Measurements from ENCODE around the gene NPSR1. TPM values are rescaled to one million over a fixed set of nuclear protein-coding genes. Genes with fewer than 3 reads are reported as not detected.
A peak's percentile ranks its signal among the peaks of the same experiment; 100 is the strongest.

NPSR1 gene
- total and polyA plus RNA-seq, 4 donors, result not detected

DNA sequence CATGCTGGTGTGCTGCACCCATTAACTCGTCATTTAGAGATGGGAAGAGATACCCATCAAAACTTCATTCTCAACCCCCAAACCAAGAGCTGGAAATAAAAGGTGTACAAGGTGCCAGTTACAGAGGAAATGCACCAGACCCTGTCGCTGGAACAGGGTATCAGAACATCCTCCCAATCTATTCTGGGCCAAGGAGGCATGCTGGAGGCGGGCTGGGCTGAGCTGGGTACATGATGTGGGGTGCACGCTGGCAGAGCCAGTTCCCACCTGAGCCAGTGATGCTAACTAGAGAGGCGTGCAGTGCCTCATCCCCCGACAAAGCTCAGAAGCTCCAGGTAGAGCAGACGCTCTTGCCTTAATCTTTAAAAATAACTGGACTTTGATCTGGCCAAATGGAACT is 70.1 kb downstream of the NPSR1 start:
- Histone ChIP-seq H3K4me1 (ENCODE audit: control insufficient read depth in 1 of 2, insufficient read depth in 2 of 2, low read length in 2 of 2) (no peaks in the 10 kb centered on the region), H3K4me3 (ENCODE audit: low read length in 2 of 2) (no peak overlapping the region), H3K27ac (ENCODE audit: low read depth in 1 of 2, low read length in 2 of 2) (no peak overlapping the region), H3K36me3 (ENCODE audit: control insufficient read depth in 1 of 2, insufficient read depth in 2 of 2, low read length in 1 of 2) (no peaks in the 10 kb centered on the region), H3K27me3 (ENCODE audit: control insufficient read depth in 1 of 2, insufficient read depth in 2 of 2, low read length in 1 of 2) (no peaks in the 10 kb centered on the region), H3K9me3 (ENCODE audit: control insufficient read depth, low read length) (no peaks in the 10 kb centered on the region)
- WGBS, 2 donors, result 82 to 83% methylated on average over 7 of the region's 7 CpGs
- intact Hi-C loops (cut with DNase I), result no loop called here
- ATAC-seq (ENCODE audit: low FRiP score), result no peak
- no peak for DNase-seq

DNA sequence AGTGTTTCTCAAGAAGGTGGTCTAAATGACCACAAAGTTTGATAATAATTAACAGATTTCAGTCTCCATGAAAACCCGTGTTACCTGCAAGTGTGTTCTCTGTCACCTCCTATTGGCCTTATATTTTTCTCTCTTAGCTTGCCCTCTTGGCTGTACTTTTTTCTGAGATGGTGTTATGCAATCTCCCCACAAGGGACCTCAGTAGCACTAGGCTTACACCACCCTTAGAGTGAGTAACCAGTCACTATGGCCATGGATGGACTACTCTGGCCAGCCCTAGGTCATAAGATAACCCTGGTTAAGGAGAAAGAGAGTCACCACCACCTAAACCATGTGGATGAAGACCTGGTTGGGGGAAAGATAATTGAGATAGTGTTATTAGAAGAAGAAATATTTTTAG is 76.8 kb downstream of the NPSR1 start:
- WGBS, 2 donors, result 89 to 100% methylated on average over 1 of the region's 1 CpG
- ATAC-seq (ENCODE audit: low FRiP score) (no peak), DNase-seq (no peak)
- Histone ChIP-seq H3K4me3 (ENCODE audit: low read length in 2 of 2) (no peak overlapping the region), H3K27me3 (ENCODE audit: control insufficient read depth in 1 of 2, insufficient read depth in 2 of 2, low read length in 1 of 2) (no peaks in the 10 kb centered on the region), H3K27ac (ENCODE audit: low read depth in 1 of 2, low read length in 2 of 2) (no peak overlapping the region), H3K36me3 (ENCODE audit: control insufficient read depth in 1 of 2, insufficient read depth in 2 of 2, low read length in 1 of 2) (no peaks in the 10 kb centered on the region), H3K9me3 (ENCODE audit: control insufficient read depth, low read length) (no peaks in the 10 kb centered on the region), H3K4me1 (ENCODE audit: control insufficient read depth in 1 of 2, insufficient read depth in 2 of 2, low read length in 2 of 2) (no peaks in the 10 kb centered on the region)
- intact Hi-C loops (cut with DNase I), result no loop called here

DNA sequence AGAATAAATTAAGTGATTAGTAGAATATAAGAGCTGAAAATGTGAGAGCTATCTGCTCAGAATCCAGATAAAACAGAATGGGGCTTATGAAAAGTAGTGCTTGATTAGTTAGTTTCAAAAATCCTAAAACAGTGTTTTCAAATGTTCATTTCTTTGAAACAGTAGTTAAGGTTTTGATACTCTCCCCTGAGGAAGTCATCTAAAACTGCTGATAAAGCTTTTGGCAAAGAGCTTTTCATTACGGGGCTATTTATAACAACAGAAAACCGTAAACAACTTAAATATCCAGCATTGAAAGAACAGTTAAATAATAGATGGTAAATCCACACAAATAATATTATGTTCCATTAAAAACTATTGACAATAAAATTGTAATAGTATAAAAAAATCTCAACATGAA is 77.5 kb downstream of the NPSR1 start:
- intact Hi-C loops (cut with DNase I), result no loop called here

DNA sequence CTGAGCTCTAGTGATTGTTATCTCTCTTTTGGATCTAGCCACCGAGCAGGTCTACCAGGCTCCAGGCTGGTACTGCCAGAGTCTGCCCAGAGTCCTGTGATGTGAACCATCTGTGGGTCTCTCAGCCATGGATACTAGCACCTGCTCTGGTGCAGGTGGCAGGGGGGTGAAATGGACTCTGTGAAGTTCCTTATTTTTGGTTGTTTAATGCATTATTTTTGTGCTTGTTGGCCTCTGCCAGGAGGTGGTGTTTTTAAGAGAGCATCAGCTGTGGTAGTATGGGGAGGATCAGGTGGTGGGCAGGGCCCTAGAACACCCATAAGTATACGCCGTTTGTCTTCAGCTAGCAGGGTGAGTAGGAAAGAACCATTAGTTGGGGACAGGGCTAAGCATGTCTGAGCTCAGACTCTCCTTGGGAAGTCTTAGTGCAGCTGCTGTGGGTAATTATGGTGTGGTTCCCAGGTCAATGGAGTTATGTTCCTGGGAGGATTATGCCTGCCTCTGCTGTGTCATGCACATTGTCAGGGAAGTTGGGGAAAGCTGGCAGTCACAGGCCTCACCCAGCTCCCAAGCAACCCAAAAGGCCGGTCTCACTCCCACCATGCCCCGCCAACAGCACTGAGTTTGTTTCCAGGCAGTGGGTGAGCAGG is 81.8 kb downstream of the NPSR1 start:
- WGBS, 2 donors, result 84 to 85% methylated on average over 5 of the region's 5 CpGs
- intact Hi-C loops (cut with DNase I), result no loop called here
- peaks cover 0 to 2% of the 10 kb centered on the region in 2 donors for H3K27me3 ChIP-seq (ENCODE audit: control insufficient read depth in 1 of 2, insufficient read depth in 2 of 2, low read length in 1 of 2)
- no peaks in the 10 kb centered on the region for H3K36me3 ChIP-seq (ENCODE audit: control insufficient read depth in 1 of 2, insufficient read depth in 2 of 2, low read length in 1 of 2)
- ATAC-seq (ENCODE audit: low FRiP score), result no peak
- no peak for DNase-seq
- H3K9me3 ChIP-seq (ENCODE audit: control insufficient read depth, low read length), result no peaks in the 10 kb centered on the region
- H3K27ac ChIP-seq (ENCODE audit: low read depth in 1 of 2, low read length in 2 of 2), result no peak overlapping the region
- H3K4me1 ChIP-seq (ENCODE audit: control insufficient read depth in 1 of 2, insufficient read depth in 2 of 2, low read length in 2 of 2), result no peaks in the 10 kb centered on the region
- H3K4me3 ChIP-seq (ENCODE audit: low read length in 2 of 2), result no peak overlapping the region

More for the DNA sequence above, 77.5 kb downstream of the NPSR1 start:
- H3K9me3 ChIP-seq (ENCODE audit: control insufficient read depth, low read length), result no peaks in the 10 kb centered on the region
- 42 to 49% methylated on average over 2 of the region's 2 CpGs for WGBS, 2 donors
- no peaks in the 10 kb centered on the region for H3K36me3 ChIP-seq (ENCODE audit: control insufficient read depth in 1 of 2, insufficient read depth in 2 of 2, low read length in 1 of 2)
- no peak for ATAC-seq (ENCODE audit: low FRiP score)
- no peak overlapping the region for H3K27ac ChIP-seq (ENCODE audit: low read depth in 1 of 2, low read length in 2 of 2)
- no peaks in the 10 kb centered on the region for H3K4me1 ChIP-seq (ENCODE audit: control insufficient read depth in 1 of 2, insufficient read depth in 2 of 2, low read length in 2 of 2)
- H3K27me3 ChIP-seq (ENCODE audit: control insufficient read depth in 1 of 2, insufficient read depth in 2 of 2, low read length in 1 of 2), result no peaks in the 10 kb centered on the region
- DNase-seq, result no peak
- H3K4me3 ChIP-seq (ENCODE audit: low read length in 2 of 2), result no peak overlapping the region

DNA sequence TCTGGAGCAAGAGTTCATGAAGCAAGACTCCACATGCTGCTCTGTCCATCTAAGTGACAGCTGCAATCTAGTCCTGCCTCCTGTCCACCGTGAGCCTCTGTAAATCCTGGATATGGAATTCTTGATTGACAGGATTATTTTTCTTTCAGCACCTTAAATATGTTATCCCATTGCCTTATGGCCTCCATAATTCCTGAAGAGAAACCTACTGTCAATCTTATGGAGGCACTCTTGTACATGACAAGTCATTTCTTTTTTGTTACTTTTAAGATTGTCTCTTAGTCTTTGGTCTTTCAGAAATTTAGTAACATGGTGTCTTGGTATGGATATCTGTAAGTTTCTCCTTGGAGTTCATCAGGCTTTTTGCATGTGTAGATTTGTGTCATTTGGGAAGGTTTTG is 82.8 kb downstream of the NPSR1 start:
- H3K27me3 ChIP-seq (ENCODE audit: control insufficient read depth in 1 of 2, insufficient read depth in 2 of 2, low read length in 1 of 2), result peaks cover 0 to 2% of the 10 kb centered on the region in 2 donors
- H3K9me3 ChIP-seq (ENCODE audit: control insufficient read depth, low read length), result no peaks in the 10 kb centered on the region

DNA sequence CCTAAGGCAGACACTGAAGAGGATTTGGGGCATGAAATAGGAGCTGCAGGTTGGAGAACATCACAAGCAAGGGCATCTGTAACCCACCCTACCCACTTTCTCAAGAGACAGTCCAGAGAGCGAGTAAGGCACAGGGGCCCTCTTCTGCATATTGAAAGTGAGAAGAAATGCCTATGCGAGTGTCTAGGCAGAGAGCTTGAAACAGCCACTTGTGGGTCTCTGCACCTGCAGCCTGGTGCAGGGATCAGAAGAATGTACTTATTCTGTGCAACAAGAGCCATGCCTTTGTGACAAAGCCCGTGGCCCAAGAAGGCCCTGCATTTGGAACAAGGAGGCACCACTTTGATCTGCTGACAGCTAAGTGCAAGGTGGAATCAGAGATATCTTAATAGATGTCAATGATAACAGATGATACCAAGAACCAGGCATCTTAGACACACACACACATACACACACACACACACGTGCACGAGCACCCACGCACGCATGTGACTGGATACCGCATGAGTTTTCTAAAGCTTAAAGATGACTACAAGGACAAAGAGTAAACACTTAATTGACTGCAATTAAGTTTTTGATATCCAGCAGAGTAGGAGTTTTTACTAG is 89.3 kb downstream of the NPSR1 start:
- peaks cover 0 to 2% of the 10 kb centered on the region in 2 donors for H3K27me3 ChIP-seq (ENCODE audit: control insufficient read depth in 1 of 2, insufficient read depth in 2 of 2, low read length in 1 of 2)
- no peaks in the 10 kb centered on the region for H3K9me3 ChIP-seq (ENCODE audit: control insufficient read depth, low read length)
- ATAC-seq (ENCODE audit: low FRiP score) (no peak), DNase-seq (no peak)
- no peaks in the 10 kb centered on the region for H3K4me1 ChIP-seq (ENCODE audit: control insufficient read depth in 1 of 2, insufficient read depth in 2 of 2, low read length in 2 of 2)
- WGBS, 2 donors, result 84 to 89% methylated on average over 8 of the region's 8 CpGs
- H3K36me3 ChIP-seq (ENCODE audit: control insufficient read depth in 1 of 2, insufficient read depth in 2 of 2, low read length in 1 of 2), result no peaks in the 10 kb centered on the region
- H3K27ac ChIP-seq (ENCODE audit: low read depth in 1 of 2, low read length in 2 of 2), result no peak overlapping the region
- intact Hi-C loops (cut with DNase I), result no loop called here
- no peak overlapping the region for H3K4me3 ChIP-seq (ENCODE audit: low read length in 2 of 2)

More for the DNA sequence above, 82.8 kb downstream of the NPSR1 start:
- intact Hi-C loops (cut with DNase I), result no loop called here
- no peak for DNase-seq
- no peaks in the 10 kb centered on the region for H3K4me1 ChIP-seq (ENCODE audit: control insufficient read depth in 1 of 2, insufficient read depth in 2 of 2, low read length in 2 of 2)
- no peak overlapping the region for H3K27ac ChIP-seq (ENCODE audit: low read depth in 1 of 2, low read length in 2 of 2)
- no peaks in the 10 kb centered on the region for H3K36me3 ChIP-seq (ENCODE audit: control insufficient read depth in 1 of 2, insufficient read depth in 2 of 2, low read length in 1 of 2)
- H3K4me3 ChIP-seq (ENCODE audit: low read length in 2 of 2), result no peak overlapping the region
- WGBS, 2 donors, result 32 to 52% methylated on average over 1 of the region's 1 CpG
- no peak for ATAC-seq (ENCODE audit: low FRiP score)

DNA sequence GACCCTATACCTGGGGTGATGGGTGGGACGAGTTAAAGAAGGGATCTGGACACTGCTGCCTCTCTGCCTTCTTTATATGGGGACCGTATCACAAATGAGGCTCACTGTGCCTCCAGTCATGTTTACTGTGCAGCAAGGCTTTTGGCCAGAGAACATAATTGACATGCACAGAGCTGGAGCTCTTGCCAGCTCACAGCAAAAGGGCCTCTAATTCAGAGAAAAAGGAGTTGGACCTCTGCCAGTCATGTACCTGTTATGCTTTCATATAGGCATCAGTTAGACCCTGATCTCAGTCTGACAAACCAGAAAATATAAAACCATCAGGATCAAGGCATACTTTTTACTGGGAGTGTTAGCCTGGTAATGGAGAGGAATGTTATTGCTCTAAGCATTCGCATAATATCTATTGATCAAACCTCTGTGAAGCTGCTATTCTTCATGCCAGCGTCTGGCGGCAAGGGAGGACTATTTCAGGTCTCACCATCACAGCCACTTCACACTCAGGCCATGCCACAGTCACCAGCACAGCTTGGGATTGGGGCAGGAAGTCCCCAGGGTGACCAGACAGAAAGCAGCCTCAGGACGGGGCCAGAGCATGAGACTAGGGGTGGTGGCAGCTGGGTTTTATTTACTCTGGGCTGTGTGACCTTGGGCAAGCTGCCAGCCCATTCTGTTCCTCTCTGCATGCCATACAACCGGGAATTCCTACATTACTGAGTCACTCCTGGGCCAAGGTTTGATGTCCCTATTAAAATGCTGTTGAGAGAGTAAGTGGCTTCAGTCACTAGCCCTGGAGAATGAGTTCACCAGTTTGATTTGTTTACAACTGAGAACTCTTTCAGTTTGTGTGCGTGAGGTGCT is 90.1 kb downstream of the NPSR1 start:
- DNase-seq (no peak), ATAC-seq (ENCODE audit: low FRiP score) (peak; percentile 54)
- Histone ChIP-seq H3K27ac (ENCODE audit: low read depth in 1 of 2, low read length in 2 of 2) (no peak overlapping the region), H3K4me3 (ENCODE audit: low read length in 2 of 2) (no peak overlapping the region), H3K9me3 (ENCODE audit: control insufficient read depth, low read length) (no peaks in the 10 kb centered on the region), H3K36me3 (ENCODE audit: control insufficient read depth in 1 of 2, insufficient read depth in 2 of 2, low read length in 1 of 2) (no peaks in the 10 kb centered on the region), H3K27me3 (ENCODE audit: control insufficient read depth in 1 of 2, insufficient read depth in 2 of 2, low read length in 1 of 2) (peaks cover 0 to 2% of the 10 kb centered on the region in 2 donors), H3K4me1 (ENCODE audit: control insufficient read depth in 1 of 2, insufficient read depth in 2 of 2, low read length in 2 of 2) (no peaks in the 10 kb centered on the region)
- WGBS, 2 donors, result 30 to 33% methylated on average over 8 of the region's 8 CpGs
- intact Hi-C loops (cut with DNase I), result no loop called here

DNA sequence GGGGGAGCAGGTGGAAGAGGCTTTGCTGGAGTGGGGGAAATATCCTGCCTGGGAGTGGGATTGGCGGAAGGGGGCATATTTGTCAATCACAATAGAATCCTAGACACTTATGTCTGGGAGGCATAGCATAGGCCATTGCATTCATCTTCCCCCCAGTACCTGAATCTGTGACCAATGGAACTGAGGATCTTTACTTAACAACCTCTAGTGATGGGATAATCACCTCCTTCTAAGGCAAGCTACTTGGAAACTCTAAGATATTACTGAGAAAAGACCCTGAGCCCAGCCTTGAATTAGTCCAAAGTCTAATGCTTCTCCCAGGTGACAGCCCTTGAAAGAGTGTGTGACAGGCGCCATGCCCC is 90.7 kb downstream of the NPSR1 start:
- ATAC-seq (ENCODE audit: low FRiP score), result no peak
- intact Hi-C loops (cut with DNase I), result no loop called here
- H3K27ac ChIP-seq (ENCODE audit: low read depth in 1 of 2, low read length in 2 of 2), result no peak overlapping the region

More for the DNA sequence above, 90.7 kb downstream of the NPSR1 start:
- no peak for DNase-seq
- 93 to 98% methylated on average over 2 of the region's 2 CpGs for WGBS, 2 donors
- Histone ChIP-seq H3K4me1 (ENCODE audit: control insufficient read depth in 1 of 2, insufficient read depth in 2 of 2, low read length in 2 of 2) (no peaks in the 10 kb centered on the region), H3K4me3 (ENCODE audit: low read length in 2 of 2) (no peak overlapping the region), H3K27me3 (ENCODE audit: control insufficient read depth in 1 of 2, insufficient read depth in 2 of 2, low read length in 1 of 2) (peaks cover 0 to 2% of the 10 kb centered on the region in 2 donors), H3K36me3 (ENCODE audit: control insufficient read depth in 1 of 2, insufficient read depth in 2 of 2, low read length in 1 of 2) (no peaks in the 10 kb centered on the region), H3K9me3 (ENCODE audit: control insufficient read depth, low read length) (no peaks in the 10 kb centered on the region)
